SK-N-DZ (cell line): ENCODE measurements around the gene WFS1.

Experiments
- DNase-seq: peaks from one replicate; pipeline ENCODE4 v3.0.0-alpha.2; 2015; ENCODE audit warnings: low spot score

The WFS1 gene

GRCh38 chr4:6258741-6259140, 10.9 kb upstream of the WFS1 start:
- peak; percentile 65 for DNase-seq

GRCh38 chr4:6259886-6260285, 9.8 kb upstream of the WFS1 start:
- DNase-seq, result no peak

- DNase-seq, result no peak
Observed at GRCh38 chr4:6262176-6262575, 7.5 kb upstream of the WFS1 start.

DNA sequence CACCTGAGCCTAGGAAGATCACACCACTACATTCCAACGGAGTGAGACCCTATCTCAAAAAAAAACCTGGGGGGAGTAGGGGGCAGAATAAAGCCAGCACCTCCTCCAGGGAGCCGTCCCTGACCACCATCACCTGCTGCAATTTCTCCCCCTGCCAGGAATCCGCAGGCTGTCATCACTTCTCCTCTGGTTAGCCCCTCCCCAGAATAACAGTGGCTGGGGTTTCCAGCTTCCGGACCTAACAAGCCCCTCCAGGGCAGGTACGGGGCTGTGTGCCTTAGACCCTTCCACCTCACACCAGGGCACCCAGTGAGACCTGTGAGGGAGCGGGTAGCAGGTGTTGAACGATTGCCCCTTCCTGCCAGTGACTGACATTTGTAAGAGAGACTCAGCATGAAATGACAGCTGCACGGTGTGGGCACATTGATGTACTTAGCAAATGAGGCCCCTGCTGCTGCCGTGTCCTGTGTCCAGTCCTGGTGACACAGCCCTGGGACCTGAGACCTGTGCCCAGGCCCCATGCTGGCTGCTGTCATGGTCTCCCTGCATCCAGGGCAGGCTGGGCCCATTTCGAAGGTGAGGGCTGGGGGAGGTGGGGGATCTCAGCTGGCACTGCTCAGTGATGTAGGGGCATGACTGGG, 6.7 kb upstream of the WFS1 start:
- DNase-seq, result no peak

- DNase-seq, result no peak
Observed at GRCh38 chr4:6263526-6264224, 6.0 kb upstream of the WFS1 start.

DNA sequence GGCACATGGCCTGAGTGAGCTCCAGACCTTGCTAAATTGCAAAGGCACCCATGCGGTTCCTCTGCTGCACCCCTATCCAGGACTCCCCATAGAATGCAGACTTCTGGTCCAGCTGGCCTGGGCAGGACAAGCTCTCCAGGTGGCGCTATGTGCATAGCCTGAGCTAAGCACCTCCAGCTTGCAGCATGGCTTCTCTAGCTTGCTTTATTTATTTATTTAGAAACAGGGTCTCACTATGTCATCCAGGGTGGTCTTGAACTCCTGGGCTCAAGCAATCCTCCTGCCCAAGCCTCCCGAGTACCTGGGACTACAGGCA, 5.5 kb upstream of the WFS1 start:
- peak; percentile 45 for DNase-seq

DNA sequence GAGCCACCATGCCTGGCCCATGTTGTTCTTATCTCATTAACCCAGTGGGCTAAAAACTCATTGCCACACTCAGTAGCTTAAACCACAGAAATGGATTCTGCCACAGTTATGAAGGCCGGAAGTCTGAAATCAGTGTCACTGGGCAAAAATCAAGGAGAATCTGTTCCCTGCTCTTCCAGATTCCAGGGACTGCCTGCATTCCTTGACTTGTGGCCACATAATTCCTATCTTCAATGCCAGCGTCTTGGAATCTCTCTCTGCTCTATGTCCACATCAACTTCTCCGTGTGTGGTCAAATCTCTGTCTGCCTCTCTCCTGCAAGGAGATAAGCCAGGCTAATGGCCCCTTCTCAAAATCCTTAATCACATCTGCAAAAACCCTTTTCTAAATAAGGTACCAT, 4.1 kb upstream of the WFS1 start:
- no peak for DNase-seq

- DNase-seq, result no peak
Observed at GRCh38 chr4:6267573-6267972, 2.1 kb upstream of the WFS1 start.

DNA sequence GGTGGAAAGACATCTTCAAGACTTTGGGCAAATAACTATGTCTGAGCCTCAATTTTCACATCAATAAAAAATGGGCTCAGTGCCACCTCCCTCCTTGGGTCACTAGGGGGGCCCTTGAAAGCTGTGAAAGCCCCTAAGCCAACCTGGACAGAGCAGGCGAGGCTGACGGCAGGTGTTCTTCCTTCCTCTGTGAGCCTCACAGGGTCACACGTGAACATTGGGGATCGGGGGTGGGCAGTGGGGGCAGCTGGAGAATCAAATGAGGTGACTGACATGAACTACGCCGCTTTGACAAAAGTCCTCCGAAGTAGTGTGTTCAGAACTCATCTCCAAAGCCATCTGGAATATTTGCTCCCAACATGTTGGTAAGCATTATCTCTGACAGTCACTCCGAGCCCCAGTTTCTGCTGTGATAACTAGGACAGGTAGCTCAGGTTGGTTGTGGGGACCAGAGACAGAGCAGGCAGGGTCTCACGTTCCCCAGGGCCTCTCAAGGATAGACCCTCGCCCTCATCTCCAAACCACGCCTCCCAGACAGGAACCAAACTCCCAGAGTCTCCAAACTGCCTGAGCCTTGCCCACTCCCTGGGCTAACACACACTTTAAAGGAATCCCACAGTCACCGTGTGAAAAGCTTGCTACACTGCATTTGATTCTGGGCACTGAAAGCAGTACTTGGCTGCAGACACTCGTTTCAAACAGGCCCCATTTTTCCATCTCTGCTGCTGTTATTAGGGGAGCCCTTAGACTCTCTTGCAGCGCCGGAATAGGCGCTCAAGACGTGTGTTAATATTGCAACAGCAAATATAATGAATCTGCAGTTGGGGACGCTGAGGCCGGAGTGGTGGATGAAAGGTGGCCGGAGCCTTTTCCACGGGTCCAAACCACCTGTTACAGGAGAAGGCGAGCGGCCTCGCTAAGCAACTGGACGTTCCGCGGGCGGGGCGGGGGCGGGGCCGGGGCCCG, 717 bp upstream of the WFS1 start:
- DNase-seq, result peak; percentile 20

DNA sequence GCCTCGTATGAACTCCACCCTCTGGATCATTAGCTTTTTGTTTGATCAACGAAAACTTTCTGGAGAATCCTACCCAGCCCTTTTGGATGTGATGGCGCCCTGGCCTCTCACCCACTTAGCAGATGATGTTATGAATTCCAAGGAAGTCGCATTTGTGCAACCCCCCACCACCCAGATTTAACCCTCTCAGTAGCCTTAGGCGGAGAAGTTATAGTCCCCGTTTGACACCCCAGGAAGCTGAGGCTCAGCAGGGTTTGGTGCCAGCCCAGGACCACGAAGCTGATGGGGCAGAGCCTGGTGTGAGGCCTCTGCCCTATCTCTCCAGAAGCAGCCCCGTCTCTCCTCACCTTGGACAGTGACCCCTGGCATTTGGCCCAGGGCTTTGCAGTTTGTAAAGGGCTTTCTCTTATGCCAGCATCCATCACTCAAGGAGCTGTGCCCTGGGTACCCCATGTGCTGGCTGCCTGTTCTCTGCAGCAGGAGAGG, 1.0 kb downstream of the WFS1 start:
- DNase-seq, result no peak

- DNase-seq, result no peak
Observed at GRCh38 chr4:6271206-6271605, 1.6 kb downstream of the WFS1 start.

DNA sequence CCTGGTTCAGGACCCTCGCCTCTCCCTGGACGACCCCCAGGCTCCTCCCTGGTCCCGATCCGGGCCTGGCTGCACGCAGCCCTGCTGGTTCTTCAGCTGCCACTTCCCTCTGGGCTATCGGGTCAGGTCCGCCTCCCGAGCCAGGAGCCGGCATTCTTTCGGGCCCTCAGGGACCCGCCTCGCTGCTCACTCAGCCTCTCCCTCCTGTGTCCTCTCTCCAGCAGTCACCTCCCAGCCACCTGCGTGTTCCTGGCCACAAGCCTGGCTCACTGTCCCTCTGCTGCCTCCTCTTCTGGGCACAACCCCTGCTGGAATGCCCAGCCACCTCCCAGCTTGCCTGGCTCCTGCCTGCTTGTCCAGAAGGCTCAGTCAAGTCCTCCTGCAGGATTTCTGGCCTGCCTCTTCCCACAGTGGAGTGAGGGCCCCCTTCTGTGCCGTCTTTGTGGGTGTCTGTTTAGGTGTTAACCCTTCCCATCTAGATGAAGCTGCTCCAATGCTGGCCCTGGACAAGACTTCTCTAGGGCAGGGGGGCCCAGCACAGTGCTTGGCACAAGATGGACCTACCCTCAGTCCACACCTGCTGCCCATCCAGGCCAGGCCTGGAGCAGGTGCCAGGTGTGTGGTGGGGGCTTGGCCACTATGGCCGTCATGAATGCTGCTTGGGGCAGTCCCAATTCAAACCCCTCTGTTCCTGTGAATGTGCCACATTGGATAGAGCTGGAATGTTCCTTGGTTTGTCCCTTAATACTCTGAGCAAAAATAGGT, 2.2 kb downstream of the WFS1 start:
- DNase-seq, result no peak

DNA sequence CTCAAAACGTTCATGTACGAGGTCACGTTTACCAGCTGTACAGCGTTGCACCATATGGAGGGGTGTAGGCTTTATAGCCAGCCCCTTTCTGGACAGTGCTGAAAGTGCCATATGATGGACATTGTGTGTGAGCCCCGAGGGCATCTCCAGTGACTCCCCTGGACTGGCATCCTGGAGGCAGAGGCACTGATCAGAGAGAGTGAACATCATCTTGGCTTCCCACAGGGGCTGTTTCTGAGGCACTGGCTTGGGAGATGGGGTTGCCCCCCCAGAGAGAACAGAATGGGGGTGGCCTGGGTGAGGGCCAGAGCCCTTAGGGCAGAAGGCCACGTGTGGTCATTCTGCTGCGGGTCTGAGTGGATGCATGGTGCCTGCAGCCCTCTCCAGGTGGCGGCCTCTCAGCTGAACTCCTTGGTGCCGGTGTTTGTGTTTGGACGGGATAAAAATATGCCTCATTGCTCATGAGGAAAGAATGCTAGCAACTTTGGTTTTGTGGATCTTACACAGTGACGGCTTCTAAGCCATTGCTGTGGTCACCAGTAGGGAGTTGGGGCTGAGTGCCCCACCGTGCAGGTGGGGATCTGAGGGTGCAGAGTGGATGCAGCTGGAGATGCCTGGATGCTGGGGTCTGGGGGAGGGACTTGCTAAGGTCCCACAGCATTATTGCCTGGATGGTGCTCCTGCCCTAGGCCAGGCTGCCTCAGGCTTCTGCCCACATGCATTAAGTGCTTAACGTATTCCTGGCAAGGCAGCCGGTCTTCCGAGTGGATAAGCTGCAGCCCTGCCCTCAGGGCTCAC, 3.4 kb downstream of the WFS1 start:
- no peak for DNase-seq

DNA sequence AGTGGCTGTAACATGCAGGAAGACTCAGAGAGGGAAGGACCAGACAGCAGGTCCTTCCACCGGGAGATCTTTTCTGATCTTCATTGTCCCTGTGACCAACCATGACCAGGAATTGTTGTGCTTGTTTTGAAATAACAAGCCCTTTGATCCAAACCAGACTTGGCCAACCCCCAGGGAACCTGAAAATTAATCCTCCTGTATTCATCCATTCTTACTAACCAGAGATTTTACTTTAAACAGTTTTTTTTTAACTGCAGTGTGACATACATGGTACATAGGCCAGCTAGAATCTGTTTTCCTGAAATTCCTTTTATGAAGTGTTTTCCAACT, 4.0 kb downstream of the WFS1 start:
- DNase-seq, result no peak

DNA sequence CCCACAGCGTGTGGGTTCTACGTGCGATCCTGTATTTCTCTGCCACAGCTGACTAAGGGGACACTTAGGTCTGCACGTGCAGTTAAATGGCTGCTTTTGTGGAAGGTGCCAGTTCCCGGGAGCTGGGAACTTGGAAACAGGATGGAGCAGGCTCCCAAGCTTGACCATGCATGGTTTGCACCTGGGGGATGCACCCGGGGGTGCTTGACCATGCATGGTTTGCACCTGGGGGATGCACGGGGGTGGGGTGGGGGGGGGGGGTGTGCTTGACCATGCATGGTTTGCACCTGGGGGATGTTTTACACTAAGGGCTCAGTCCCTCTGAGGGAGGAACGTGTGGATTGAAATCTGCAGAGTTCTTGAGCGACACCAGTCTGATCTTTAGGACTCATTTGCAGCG, 5.7 kb downstream of the WFS1 start:
- no peak for DNase-seq

- no peak for DNase-seq
Observed at GRCh38 chr4:6275898-6276806, 6.5 kb downstream of the WFS1 start.

DNA sequence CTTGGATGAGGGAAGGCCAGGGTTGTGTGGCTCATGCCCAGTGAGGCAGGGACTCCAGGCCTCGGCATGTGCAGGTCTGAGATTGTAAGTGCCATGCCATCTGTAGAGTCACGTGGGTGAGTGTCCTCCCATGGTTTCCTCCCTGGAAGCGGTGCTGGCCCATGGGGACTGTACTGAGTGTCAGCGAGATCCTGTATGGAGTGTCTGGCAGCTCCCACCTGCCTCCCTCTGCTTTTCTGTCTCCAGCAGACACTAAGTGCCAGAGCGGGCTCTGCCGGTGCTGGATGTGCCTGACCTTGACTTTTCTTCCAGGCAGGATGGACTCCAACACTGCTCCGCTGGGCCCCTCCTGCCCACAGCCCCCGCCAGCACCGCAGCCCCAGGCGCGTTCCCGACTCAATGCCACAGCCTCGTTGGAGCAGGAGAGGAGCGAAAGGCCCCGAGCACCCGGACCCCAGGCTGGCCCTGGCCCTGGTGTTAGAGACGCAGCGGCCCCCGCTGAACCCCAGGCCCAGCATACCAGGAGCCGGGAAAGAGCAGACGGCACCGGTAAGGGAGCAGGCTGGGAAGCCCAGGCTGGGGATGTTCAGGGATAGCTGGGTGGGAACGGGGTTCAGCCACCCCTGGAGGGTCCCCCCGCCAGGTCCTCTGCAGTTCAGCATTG, 7.6 kb downstream of the WFS1 start:
- DNase-seq, result peak; percentile 23

- DNase-seq, result no peak
Observed at GRCh38 chr4:6277935-6278800, 8.5 kb downstream of the WFS1 start.
